A549 (cell line): ENCODE data around the gene ESPN. TPM values are rescaled to one million over a fixed set of nuclear protein-coding genes. Genes with fewer than 3 reads are reported as not detected.

Experiments used
- ATAC-seq, 2 experiments: fragments of 200-7000 bp in 1 of 2; fragments of >200 bp in 1 of 2; cut with Nextera tagmentation in 1 of 2; cut with Tn5 transposase in 1 of 2; 3 replicates each; pipeline versions ENCODE4 v1.8.0 to v1.9.1; 2018 to 2020; ENCODE audit warnings: mild to moderate bottlenecking in 1 of 2, moderate library complexity in 1 of 2
- CTCF ChIA-PET: fragments of 300-600 bp; sonication (Branson Sonifier 250); formaldehyde crosslinking; extraction: SDS; loops from one replicate; lab custom pipeline; 2021; ENCODE audit warnings: antibody characterized with exemption, inconsistent platforms; lab: Yijun Ruan, JAX
- POLR2A ChIA-PET: fragments of 350-600 bp; formaldehyde crosslinking; extraction: SDS; loops from one replicate; lab custom pipeline; 2021; ENCODE audit warnings: antibody characterized with exemption, inconsistent platforms; lab: Yijun Ruan, JAX
- DNase-seq, 2 experiments: peaks; one replicate each; pipeline versions ENCODE4 v3.0.0 to v3.0.0-alpha.2; 2011 to 2016; ENCODE audit warnings: low read depth in 1 of 2, low spot score in 1 of 2
- FAIRE-seq: peaks from 2 replicates; lab custom pipeline; 2011; peaks lifted over from hg19 to GRCh38; lab: Jason Lieb, UNC
- H3K27ac ChIP-seq, 2 experiments: fragments of >200 bp; sonication (Bioruptor Twin); formaldehyde crosslinking; 3 replicates each; pipeline ENCODE4 v1.5.1; 2016 to 2017
- H3K4me1 ChIP-seq: fragments of >200 bp; sonication (Bioruptor Twin); formaldehyde crosslinking; 3 replicates; pipeline ENCODE4 v1.6.1; 2016
- H3K4me2 ChIP-seq: fragments of >200 bp; sonication (Bioruptor Twin); formaldehyde crosslinking; 3 replicates; pipeline ENCODE4 v1.6.1; 2016
- H3K4me3 ChIP-seq: fragments of >200 bp; sonication (Bioruptor Twin); formaldehyde crosslinking; 3 replicates; pipeline ENCODE4 v1.5.1; 2016
- H3K9me3 ChIP-seq: fragments of >200 bp; sonication (Bioruptor Twin); formaldehyde crosslinking; 3 replicates; pipeline ENCODE4 v1.6.1; 2016
- BCL3 ChIP-seq: fragments of >200 bp; sonication (Bioruptor Twin); formaldehyde crosslinking; IDR thresholded peaks from 3 replicates; pipeline ENCODE4 v1.6.1; 2016
- BHLHE40 ChIP-seq: IDR thresholded peaks from 2 replicates; pipeline ENCODE4 v1.6.1; 2012; ENCODE audit warnings: low read depth, low read length, inconsistent platforms
- CTCF ChIP-seq: fragments of >200 bp; sonication (Bioruptor Twin); formaldehyde crosslinking; IDR thresholded peaks from 3 replicates; pipeline ENCODE4 v1.5.1; 2016
- E2F6 ChIP-seq: IDR thresholded peaks from 2 replicates; pipeline ENCODE4 v1.6.1; 2012; ENCODE audit warnings: low read depth, borderline replicate concordance
- ELK1 ChIP-seq: fragments of 150-350 bp; IDR thresholded peaks from 2 replicates; pipeline ENCODE4 v1.6.1; 2014; ENCODE audit warnings: low read depth, mild to moderate bottlenecking, low read length
- ESRRA ChIP-seq: fragments of 150-350 bp; IDR thresholded peaks from 2 replicates; pipeline ENCODE4 v1.6.1; 2014; ENCODE audit warnings: mild to moderate bottlenecking, low read length, borderline replicate concordance
- GATA3 ChIP-seq: IDR thresholded peaks from 2 replicates; pipeline ENCODE4 v1.6.1; 2012; ENCODE audit warnings: borderline replicate concordance
- HES2 ChIP-seq: fragments of >200 bp; sonication (Bioruptor Twin); formaldehyde crosslinking; IDR thresholded peaks from 2 replicates; pipeline ENCODE4 v1.6.1; 2016
- HEYL ChIP-seq: fragments of 250-450 bp; sonication (Bioruptor Pico); IDR thresholded peaks from 2 replicates; pipeline ENCODE4 v1.8.0; 2021; ENCODE audit warnings: mild to moderate bottlenecking, moderate library complexity
- HOXA7 ChIP-seq: fragments of 250-450 bp; sonication (Bioruptor Pico); IDR thresholded peaks from 2 replicates; pipeline ENCODE4 v1.5.0; 2020; ENCODE audit warnings: mild to moderate bottlenecking, moderate library complexity
- HOXB5 ChIP-seq: fragments of 250-450 bp; sonication (Bioruptor Pico); IDR thresholded peaks from 2 replicates; pipeline ENCODE4 v1.5.0; 2020; ENCODE audit warnings: mild to moderate bottlenecking, moderate library complexity
- JUN ChIP-seq, 2 experiments: fragments of >200 bp; sonication (Bioruptor Twin); formaldehyde crosslinking; IDR thresholded peaks; 2 replicates in 1 of 2; 3 replicates in 1 of 2; pipeline ENCODE4 v1.6.1; 2016 to 2017
- JUNB ChIP-seq: fragments of >200 bp; sonication (Bioruptor Twin); formaldehyde crosslinking; IDR thresholded peaks from 2 replicates; pipeline ENCODE4 v1.6.1; 2016
- KDM1A ChIP-seq: fragments of 200-600 bp; sonication (generic); IDR thresholded peaks from 2 replicates; pipeline ENCODE4 v1.6.1; 2016; ENCODE audit warnings: low read depth, mild to moderate bottlenecking
- MAFK ChIP-seq: fragments of 450-650 bp; IDR thresholded peaks from 2 replicates; pipeline ENCODE4 v1.6.1; 2014; ENCODE audit not compliant: partially characterized antibody
- MAX ChIP-seq: IDR thresholded peaks from 2 replicates; pipeline ENCODE4 v1.6.1; 2012
- MAZ ChIP-seq: fragments of 150-350 bp; IDR thresholded peaks from 2 replicates; pipeline ENCODE4 v1.6.1; 2014; ENCODE audit warnings: antibody characterized with exemption, low read depth, low read length, borderline replicate concordance
- NPAS2 ChIP-seq: fragments of 250-450 bp; sonication (Bioruptor Pico); IDR thresholded peaks from 2 replicates; pipeline ENCODE4 v1.8.0; 2022; ENCODE audit warnings: mild to moderate bottlenecking, moderate library complexity, borderline replicate concordance
- PHF8 ChIP-seq: fragments of 200-600 bp; sonication (generic); IDR thresholded peaks from 2 replicates; pipeline ENCODE4 v1.6.1; 2016; ENCODE audit warnings: low read depth, mild to moderate bottlenecking, antibody characterized with exemption, moderate library complexity, borderline replicate concordance
- POLR2A ChIP-seq: IDR thresholded peaks from 2 replicates; pipeline ENCODE4 v1.6.1; 2012; ENCODE audit warnings: mild to moderate bottlenecking, low read length
- POLR2AphosphoS2 ChIP-seq: conservative IDR thresholded peaks from 2 replicates; pipeline ENCODE4 v1.6.1; 2012; ENCODE audit warnings: low read length, improper control_type of control experiment, inconsistent platforms
- RCOR1 ChIP-seq: fragments of 150-350 bp; IDR thresholded peaks from 2 replicates; pipeline ENCODE4 v1.6.1; 2014; ENCODE audit warnings: antibody characterized with exemption, low read length, low read depth
- SMC3 ChIP-seq: fragments of >200 bp; sonication (Bioruptor Twin); formaldehyde crosslinking; IDR thresholded peaks from 3 replicates; pipeline ENCODE4 v1.6.1; 2018; ENCODE audit warnings: inconsistent platforms
- TFCP2L1 ChIP-seq: fragments of 250-450 bp; sonication (Bioruptor Pico); IDR thresholded peaks from 2 replicates; pipeline ENCODE4 v1.5.0; 2021; ENCODE audit warnings: mild to moderate bottlenecking
- ZSCAN20 ChIP-seq: fragments of 250-450 bp; sonication (Bioruptor Pico); IDR thresholded peaks from 2 replicates; pipeline ENCODE4 v1.8.0; 2022; ENCODE audit warnings: mild to moderate bottlenecking, moderate library complexity
- WGBS: methylation state at CpG from one replicate; pipeline ENCODE4 v1.1.6; 2017; ENCODE audit errors: missing lambda C conversion rate; 5-methylcytosine and 5-hydroxymethylcytosine counted together
- polyA plus RNA-seq, 4 experiments: library from polyadenylated mRNA; depleted of rRNA in 3 of 4; stranded (reverse); fragments of >200 nt; fragmentation: RNase III in 1 of 4; extraction: RNeasy Plus Mini Kit Qiagen cat#74134 plus additional on column Dnase treatment in 1 of 4; gene quantifications; 2 replicates in 3 of 4; 3 replicates in 1 of 4; pipeline ENCODE4 v1.2.3, GENCODE V29; 2011 to 2017

Gene ESPN
- polyA plus RNA-seq, 2 of the 4 experiments (the other 2 are of a cell fraction), result 0.22 to 0.28 TPM

GRCh38 chr1:6505367-6506209 is 81.0 kb downstream of the ESPN start (continued):
- no peak for TF ChIP-seq POLR2AphosphoS2

GRCh38 chr1:6506210-6507036 is 81.8 kb downstream of the ESPN start:
- Histone ChIP-seq H3K4me2 (no peak overlapping the region), H3K9me3 (no peaks in the 10 kb centered on the region), H3K27ac (no peak overlapping the region), H3K4me1 (no peaks in the 10 kb centered on the region), H3K4me3 (no peak overlapping the region)
- no peak for FAIRE-seq
- CTCF ChIA-PET, result interaction anchor here (1.5 to 8.8 kb wide), 4 partner anchors 15 to 48 kb away, joined by 3 to 54 read pairs (median 4); partner anchors contain the start of genes NOL9, PLEKHG5 and TAS1R1
- POLR2A ChIA-PET, result no interaction called here
- TF ChIP-seq SMC3 (no peak), JUN (IDR thresholded peaks at IDR 0.05) (no peak), JUNB (no peak), MAFK (no peak), MAX (no peak), NPAS2 (CRISPR knock-in tag) (no peak), HES2 (no peak), RCOR1 (no peak), ELK1 (no peak), CTCF (no peak), HOXB5 (no peak)
- no peak for DNase-seq
- ATAC-seq, result no peak
- WGBS, result 71% methylated on average over 16 of the region's 31 CpGs

- no peak for FAIRE-seq
Measured at GRCh38 chr1:6507037-6507428, 82.5 kb downstream of the ESPN start.

More at GRCh38 chr1:6507037-6507428, 82.5 kb downstream of the ESPN start:
- ATAC-seq (no peak), DNase-seq (no peak)
- ChIA-PET POLR2A (no interaction called here), CTCF (interaction anchor here (0.7 to 1.6 kb wide), 4 partner anchors 9 to 47 kb away, joined by 3 to 5 read pairs (median 3); partner anchors contain the start of genes NOL9 and TAS1R1)
- Histone ChIP-seq H3K4me2 (no peak overlapping the region), H3K4me1 (no peaks in the 10 kb centered on the region), H3K9me3 (no peaks in the 10 kb centered on the region), H3K4me3 (no peak overlapping the region), H3K27ac (no peak overlapping the region)
- 64% methylated on average over 7 of the region's 7 CpGs for WGBS
- TF ChIP-seq GATA3 (no peak), MAX (no peak), ESRRA (no peak), POLR2A (no peak), BCL3 (no peak), ELK1 (no peak), MAZ (no peak), BHLHE40 (no peak), TFCP2L1 (CRISPR knock-in tag) (no peak), PHF8 (no peak), HES2 (no peak), POLR2AphosphoS2 (no peak), JUNB (no peak), HOXA7 (CRISPR knock-in tag) (no peak), ZSCAN20 (CRISPR knock-in tag) (no peak), E2F6 (no peak), HEYL (CRISPR knock-in tag) (no peak), KDM1A (no peak)
